Fibroblast of mammary gland (primary cell): Measurements from ENCODE around the gene AP5S1.

Experiments
- DNase-seq: peaks from one replicate; pipeline ENCODE4 v3.0.0-alpha.2; 2010; ENCODE audit warnings: low read depth
- H3K4me3 ChIP-seq: 2 replicates; pipeline ENCODE4 v1.5.1; 2011; ENCODE audit warnings: low read depth, mild to moderate bottlenecking, low read length, moderate library complexity; ENCODE audit not compliant: control insufficient read depth
- CTCF ChIP-seq: conservative IDR thresholded peaks from 2 replicates; pipeline ENCODE4 v1.5.1; 2011; ENCODE audit warnings: low read depth, low read length, inconsistent platforms; ENCODE audit not compliant: control insufficient read depth, insufficient read depth

The AP5S1 gene

GRCh38 chr20:3794701-3795420, 25.5 kb upstream of the AP5S1 start:
- no peak for TF ChIP-seq CTCF
- peak overlapping the region; percentile 74 for H3K4me3 ChIP-seq
- DNase-seq: no peak

DNA sequence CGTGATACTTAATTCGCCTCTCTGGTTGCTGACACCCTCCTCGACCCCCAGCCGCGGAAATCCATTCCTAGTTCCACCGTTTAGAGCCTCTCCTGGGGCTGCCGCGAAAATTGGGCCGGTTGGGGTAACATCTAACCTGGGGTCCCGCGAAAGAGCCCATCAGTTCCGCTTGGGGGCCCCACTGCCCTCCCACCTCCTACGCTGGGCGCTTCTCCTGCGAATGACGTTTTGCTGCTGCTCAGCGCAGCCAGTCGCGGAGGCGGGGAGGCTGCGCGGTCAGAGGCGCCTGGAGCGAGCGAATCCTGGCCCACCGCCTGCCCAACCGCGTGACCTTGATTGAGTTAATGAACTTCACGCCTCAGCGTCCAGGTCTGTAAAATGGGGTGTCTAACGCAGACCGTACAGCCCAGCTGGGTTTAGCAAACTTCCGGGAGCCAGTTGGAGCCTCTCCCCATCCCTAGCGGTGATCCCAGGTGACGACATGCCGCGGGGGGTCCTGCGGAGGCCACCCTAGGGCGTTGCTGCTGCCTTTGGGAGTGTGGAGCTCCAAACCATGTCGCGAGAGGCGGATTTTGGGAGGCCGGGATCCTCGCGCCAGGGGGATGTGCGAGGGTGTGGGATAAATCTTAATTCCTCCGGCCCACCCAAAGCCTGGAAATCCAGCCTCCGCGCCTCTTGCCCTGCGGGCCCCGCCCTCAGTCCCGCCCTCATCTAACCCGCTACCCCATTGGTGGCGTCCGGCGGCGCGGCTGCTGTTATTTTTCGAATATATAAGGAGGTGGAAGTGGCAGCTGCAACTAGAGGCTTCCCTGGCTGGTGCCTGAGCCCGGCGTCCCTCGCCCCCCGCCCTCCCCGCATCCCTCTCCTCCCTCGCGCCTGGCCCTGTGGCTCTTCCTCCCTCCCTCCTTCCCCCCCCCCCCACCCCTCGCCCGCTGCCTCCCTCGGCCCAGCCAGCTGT, 24.6 kb upstream of the AP5S1 start, which contains the start of gene CDC25B:
TSS of gene CDC25B (plus strand) at position 800 of the 958 bp plus-strand sequence. CDS start 222 bp downstream, outside the sequence.
- peak within 1 kb of the TSS; percentile 74 for H3K4me3 ChIP-seq
- peak; percentile 20 for TF ChIP-seq CTCF

DNA sequence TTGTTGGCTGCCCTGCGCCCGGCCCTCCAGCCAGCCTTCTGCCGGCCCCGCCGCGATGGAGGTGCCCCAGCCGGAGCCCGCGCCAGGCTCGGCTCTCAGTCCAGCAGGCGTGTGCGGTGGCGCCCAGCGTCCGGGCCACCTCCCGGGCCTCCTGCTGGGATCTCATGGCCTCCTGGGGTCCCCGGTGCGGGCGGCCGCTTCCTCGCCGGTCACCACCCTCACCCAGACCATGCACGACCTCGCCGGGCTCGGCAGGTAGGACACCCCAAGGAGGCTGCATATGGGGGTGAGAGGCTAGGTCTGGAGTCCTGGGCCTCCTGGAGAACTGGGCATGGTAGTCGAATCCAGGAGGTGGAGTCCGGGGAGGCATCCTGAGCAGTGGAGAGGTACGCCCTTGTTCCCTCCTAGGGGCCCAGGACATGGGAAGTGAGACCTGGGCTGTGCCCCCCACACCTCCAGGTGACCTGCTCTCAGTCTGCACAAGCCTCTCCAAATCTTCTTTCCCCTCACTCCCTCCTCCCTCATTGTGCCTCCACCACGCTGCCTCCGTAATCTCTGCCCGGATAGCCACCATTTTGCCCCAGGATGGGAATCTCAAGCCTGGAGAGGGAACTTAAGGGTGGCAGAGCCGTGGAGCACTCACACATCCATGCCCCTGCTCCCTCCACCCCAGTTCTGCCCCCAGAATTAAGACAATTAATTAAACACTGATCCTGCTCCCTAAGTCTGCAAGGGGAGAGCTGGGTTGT, 23.7 kb upstream of the AP5S1 start:
- peak overlapping the region; percentile 74 for H3K4me3 ChIP-seq
- no peak for DNase-seq
- no peak for TF ChIP-seq CTCF

More for the DNA sequence above, 24.6 kb upstream of the AP5S1 start, which contains the start of gene CDC25B:
- DNase-seq: peak; percentile 91

GRCh38 chr20:3797226-3797545, 23.2 kb upstream of the AP5S1 start:
- H3K4me3 ChIP-seq: peak overlapping the region; percentile 74
- no peak for DNase-seq
- TF ChIP-seq CTCF: no peak

GRCh38 chr20:3797592-3798372, 22.6 kb upstream of the AP5S1 start:
- no peak for TF ChIP-seq CTCF
- no peak for DNase-seq
- H3K4me3 ChIP-seq: peak overlapping the region; percentile 74

- no peak for DNase-seq
- H3K4me3 ChIP-seq: peak overlapping the region; percentile 74
- TF ChIP-seq CTCF: no peak
Measured at GRCh38 chr20:3798373-3798768, 22.0 kb upstream of the AP5S1 start.
